Astrocyte (in vitro differentiated cells and primary cell): ENCODE measurements around the gene CTDP1.

ENCODE experiments used
- EZH2 ChIP-seq: IDR thresholded peaks from 2 replicates; pipeline ENCODE4 v1.6.1; 2012; ENCODE audit warnings: mild to moderate bottlenecking, low read length, inconsistent platforms; ENCODE audit not compliant: insufficient read depth
- TF ChIP-seq, protein P1 (sequence below): IDR thresholded peaks from 2 replicates; pipeline ENCODE4 v1.5.1; 2011; ENCODE audit warnings: low read depth, mild to moderate bottlenecking, inconsistent platforms, low read length, moderate library complexity; ENCODE audit not compliant: insufficient read depth

DNA sequence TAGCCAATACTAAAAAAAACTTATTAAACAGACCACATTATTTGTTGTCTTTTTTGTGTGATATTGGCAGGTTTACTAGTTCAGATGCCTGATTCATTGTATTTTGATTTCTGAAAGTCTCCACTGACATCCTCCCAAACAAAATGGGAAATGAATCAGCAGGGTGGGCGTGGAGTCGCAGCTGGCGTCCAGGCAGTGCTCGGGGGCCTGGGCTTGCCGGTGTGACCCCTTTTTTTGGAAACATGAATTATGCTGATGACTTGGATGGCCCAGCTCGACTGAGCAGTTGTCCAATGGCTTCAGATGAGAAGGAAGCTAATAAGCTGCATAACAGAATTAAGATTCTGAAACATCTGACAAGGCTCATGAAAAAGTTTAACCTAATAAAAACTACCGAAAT lies 116.4 kb downstream of the CTDP1 start:
- TF ChIP-seq, protein P1, sequence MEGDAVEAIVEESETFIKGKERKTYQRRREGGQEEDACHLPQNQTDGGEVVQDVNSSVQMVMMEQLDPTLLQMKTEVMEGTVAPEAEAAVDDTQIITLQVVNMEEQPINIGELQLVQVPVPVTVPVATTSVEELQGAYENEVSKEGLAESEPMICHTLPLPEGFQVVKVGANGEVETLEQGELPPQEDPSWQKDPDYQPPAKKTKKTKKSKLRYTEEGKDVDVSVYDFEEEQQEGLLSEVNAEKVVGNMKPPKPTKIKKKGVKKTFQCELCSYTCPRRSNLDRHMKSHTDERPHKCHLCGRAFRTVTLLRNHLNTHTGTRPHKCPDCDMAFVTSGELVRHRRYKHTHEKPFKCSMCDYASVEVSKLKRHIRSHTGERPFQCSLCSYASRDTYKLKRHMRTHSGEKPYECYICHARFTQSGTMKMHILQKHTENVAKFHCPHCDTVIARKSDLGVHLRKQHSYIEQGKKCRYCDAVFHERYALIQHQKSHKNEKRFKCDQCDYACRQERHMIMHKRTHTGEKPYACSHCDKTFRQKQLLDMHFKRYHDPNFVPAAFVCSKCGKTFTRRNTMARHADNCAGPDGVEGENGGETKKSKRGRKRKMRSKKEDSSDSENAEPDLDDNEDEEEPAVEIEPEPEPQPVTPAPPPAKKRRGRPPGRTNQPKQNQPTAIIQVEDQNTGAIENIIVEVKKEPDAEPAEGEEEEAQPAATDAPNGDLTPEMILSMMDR, result no peak
- no peak for TF ChIP-seq EZH2
